ENCODE measurements around the gene ACTR3. TPM values are rescaled to one million over a fixed set of nuclear protein-coding genes. Genes with fewer than 3 reads are reported as not detected.

ACTR3 gene
- total RNA-seq, 2 donors from 2014 or later = 317 to 342 TPM

DNA sequence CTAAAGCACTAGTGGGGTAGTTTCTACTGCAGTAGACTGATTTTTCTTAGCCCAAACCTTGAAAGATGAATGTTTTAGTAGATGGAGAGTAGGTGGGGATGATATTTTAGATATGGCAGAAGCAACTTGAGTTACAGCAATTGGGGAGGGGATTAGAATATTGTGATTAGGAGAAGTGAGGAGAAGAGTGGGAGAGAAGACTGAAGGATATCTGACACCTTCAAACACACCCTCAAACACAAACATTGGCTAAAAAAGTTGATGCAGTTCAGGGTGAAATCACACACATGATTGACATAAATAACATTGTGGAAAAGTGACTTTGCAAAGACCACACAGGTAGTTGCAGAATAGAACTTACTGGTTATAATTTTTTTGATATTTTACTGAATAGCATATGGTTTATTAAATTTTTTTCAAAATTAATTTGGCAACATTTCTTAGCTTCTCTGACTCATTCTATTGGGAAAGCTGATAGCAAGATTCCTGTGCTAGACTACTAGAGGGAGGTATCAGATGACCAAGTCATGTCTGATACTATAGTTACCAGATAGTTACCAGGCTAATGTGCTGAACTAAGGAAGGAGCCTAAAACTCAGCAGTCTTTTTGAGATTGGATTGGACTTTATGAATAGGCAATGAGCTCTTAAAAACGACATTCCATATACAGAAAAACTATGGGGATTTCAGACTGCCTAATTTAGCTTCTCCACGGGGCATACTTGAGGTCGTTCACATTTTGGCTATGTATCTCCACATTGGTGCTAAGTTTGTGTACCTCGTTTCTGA lies 73.0 kb downstream of the ACTR3 start:
- H3K4me1 ChIP-seq = no peaks in the 10 kb centered on the region
- no peak overlapping the region for H3K4me3 ChIP-seq
- H3K36me3 ChIP-seq = no peaks in the 10 kb centered on the region
- intact Hi-C loops (cut with DNase I) = no loop called here
- no peaks in the 10 kb centered on the region for H3K9me3 ChIP-seq
- DNase-seq = no peak
- H3K27ac ChIP-seq = no peak overlapping the region
- H3K27me3 ChIP-seq = no peaks in the 10 kb centered on the region
- no peak overlapping the region for H3K9ac ChIP-seq (ENCODE audit: low read depth in 2 of 2, low read length in 2 of 2)
- TF ChIP-seq, protein P1, sequence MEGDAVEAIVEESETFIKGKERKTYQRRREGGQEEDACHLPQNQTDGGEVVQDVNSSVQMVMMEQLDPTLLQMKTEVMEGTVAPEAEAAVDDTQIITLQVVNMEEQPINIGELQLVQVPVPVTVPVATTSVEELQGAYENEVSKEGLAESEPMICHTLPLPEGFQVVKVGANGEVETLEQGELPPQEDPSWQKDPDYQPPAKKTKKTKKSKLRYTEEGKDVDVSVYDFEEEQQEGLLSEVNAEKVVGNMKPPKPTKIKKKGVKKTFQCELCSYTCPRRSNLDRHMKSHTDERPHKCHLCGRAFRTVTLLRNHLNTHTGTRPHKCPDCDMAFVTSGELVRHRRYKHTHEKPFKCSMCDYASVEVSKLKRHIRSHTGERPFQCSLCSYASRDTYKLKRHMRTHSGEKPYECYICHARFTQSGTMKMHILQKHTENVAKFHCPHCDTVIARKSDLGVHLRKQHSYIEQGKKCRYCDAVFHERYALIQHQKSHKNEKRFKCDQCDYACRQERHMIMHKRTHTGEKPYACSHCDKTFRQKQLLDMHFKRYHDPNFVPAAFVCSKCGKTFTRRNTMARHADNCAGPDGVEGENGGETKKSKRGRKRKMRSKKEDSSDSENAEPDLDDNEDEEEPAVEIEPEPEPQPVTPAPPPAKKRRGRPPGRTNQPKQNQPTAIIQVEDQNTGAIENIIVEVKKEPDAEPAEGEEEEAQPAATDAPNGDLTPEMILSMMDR (IDR thresholded peaks at IDR 0.05) = no peak

DNA sequence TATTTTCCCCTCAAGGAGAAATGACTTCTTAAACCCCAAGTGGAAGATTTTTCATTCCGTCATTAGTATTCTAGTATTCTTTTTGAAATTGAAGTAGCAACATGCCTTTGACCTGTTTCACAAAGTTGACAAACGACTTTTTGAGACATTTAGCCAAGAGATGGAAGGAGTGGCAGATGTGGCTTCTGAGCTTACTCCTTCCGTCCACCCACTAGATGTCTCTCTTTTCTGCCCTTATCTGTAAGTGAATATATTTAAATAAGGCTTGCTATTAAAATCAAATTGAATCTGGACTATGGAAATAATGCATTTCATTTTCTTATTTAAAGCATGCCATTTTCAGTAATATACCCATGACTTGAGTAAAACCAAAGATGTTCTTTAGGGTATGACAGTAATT lies 74.1 kb downstream of the ACTR3 start:
- Histone ChIP-seq H3K9me3 (no peaks in the 10 kb centered on the region), H3K27me3 (no peaks in the 10 kb centered on the region), H3K36me3 (no peaks in the 10 kb centered on the region), H3K4me3 (no peak overlapping the region), H3K4me1 (no peaks in the 10 kb centered on the region), H3K9ac (ENCODE audit: low read depth in 2 of 2, low read length in 2 of 2) (no peak overlapping the region), H3K27ac (no peak overlapping the region)
- DNase-seq = no peak
- intact Hi-C loops (cut with DNase I) = no loop called here
- TF ChIP-seq, protein P1 (IDR thresholded peaks at IDR 0.05) = no peak

DNA sequence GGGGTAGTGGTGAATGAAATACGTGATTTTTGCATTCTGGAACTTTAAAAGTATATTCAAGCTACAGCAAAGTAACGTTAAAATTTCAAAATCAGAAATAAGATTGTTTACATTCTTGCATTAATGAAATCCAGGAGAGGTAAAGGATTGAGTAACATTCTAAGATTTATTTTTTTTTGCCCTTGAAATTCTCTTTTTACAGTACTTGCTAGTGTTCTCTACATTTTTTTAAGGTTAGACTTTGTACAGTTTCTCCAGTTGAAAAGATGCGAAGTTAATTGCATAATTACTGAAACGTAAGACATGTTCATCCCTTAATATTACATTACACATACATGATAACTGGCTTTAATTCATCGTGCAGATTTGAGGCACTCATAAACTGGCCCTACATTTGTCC lies 74.5 kb downstream of the ACTR3 start:
- Histone ChIP-seq H3K4me3 (no peak overlapping the region), H3K27ac (no peak overlapping the region), H3K4me1 (no peaks in the 10 kb centered on the region), H3K9ac (ENCODE audit: low read depth in 2 of 2, low read length in 2 of 2) (no peak overlapping the region), H3K9me3 (no peaks in the 10 kb centered on the region), H3K27me3 (no peaks in the 10 kb centered on the region), H3K36me3 (no peaks in the 10 kb centered on the region)
- no peak for DNase-seq
- TF ChIP-seq, protein P1 (IDR thresholded peaks at IDR 0.05) = no peak
- intact Hi-C loops (cut with DNase I) = no loop called here

DNA sequence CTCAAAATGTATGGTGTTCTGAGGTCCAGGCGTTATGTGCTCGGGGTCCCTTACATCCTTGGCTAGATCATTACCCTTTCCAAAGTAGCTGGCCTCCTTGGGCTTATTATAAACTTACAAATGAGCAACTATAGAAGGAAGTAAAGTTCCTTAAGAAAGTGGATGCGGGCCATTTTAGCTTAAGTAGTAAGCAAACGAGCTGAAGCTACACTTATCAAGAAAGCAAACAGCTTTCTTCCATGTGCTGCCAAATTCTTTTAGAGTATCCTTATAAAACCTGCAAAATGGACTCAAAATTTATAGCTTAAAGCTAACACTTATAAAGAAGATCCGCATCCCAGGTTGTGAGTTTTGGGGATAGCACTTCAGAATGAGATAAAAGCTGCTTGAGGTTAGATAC lies 75.3 kb downstream of the ACTR3 start:
- Histone ChIP-seq H3K9ac (ENCODE audit: low read depth in 2 of 2, low read length in 2 of 2) (no peak overlapping the region), H3K27ac (no peak overlapping the region), H3K4me3 (no peak overlapping the region), H3K4me1 (no peaks in the 10 kb centered on the region), H3K27me3 (no peaks in the 10 kb centered on the region), H3K9me3 (no peaks in the 10 kb centered on the region), H3K36me3 (no peaks in the 10 kb centered on the region)
- DNase-seq = no peak
- intact Hi-C loops (cut with DNase I) = no loop called here
- TF ChIP-seq, protein P1 (IDR thresholded peaks at IDR 0.05) = no peak

DNA sequence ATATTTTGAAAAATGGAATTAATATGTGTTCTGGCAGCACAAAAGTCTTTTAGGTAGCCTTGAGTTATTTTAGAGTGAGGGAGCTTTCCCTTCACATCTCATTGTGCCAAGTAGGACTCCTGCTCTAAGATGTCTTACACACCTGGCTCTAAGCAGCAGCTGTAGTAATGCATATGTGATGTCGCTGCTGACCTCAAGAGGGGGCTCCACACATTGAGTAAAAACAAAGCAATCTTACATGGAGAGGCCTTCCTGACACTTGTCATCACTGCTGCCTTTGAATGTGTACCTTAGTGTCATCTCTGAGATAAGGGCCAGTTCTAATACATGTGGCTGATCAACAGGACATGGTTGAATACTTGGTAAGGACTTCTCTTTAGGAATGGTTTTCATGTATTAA lies 75.8 kb downstream of the ACTR3 start:
- no peak overlapping the region for H3K9ac ChIP-seq (ENCODE audit: low read depth in 2 of 2, low read length in 2 of 2)
- TF ChIP-seq, protein P1 (IDR thresholded peaks at IDR 0.05) = peak; percentile 47
- intact Hi-C loops (cut with DNase I) = no loop called here
- no peaks in the 10 kb centered on the region for H3K36me3 ChIP-seq
- H3K27me3 ChIP-seq = no peaks in the 10 kb centered on the region
- H3K9me3 ChIP-seq = no peaks in the 10 kb centered on the region
- peak; percentile 50 for DNase-seq
- no peak overlapping the region for H3K4me3 ChIP-seq
- no peaks in the 10 kb centered on the region for H3K4me1 ChIP-seq
- H3K27ac ChIP-seq = no peak overlapping the region
